HL-60 (cell line): ENCODE results near the gene COLEC12.

Experiments
- CTCF ChIP-seq: IDR thresholded peaks from one replicate; pipeline ENCODE4 v1.5.1; 2011; ENCODE audit warnings: low read length, control low read depth, inconsistent platforms; ENCODE audit not compliant: insufficient read depth
- TF ChIP-seq, protein P1 (sequence below): IDR thresholded peaks from 2 replicates; pipeline ENCODE4 v1.6.1; 2012; ENCODE audit warnings: low read depth; ENCODE audit not compliant: insufficient replicate concordance

- no peak for TF ChIP-seq CTCF
- TF ChIP-seq, protein P1, sequence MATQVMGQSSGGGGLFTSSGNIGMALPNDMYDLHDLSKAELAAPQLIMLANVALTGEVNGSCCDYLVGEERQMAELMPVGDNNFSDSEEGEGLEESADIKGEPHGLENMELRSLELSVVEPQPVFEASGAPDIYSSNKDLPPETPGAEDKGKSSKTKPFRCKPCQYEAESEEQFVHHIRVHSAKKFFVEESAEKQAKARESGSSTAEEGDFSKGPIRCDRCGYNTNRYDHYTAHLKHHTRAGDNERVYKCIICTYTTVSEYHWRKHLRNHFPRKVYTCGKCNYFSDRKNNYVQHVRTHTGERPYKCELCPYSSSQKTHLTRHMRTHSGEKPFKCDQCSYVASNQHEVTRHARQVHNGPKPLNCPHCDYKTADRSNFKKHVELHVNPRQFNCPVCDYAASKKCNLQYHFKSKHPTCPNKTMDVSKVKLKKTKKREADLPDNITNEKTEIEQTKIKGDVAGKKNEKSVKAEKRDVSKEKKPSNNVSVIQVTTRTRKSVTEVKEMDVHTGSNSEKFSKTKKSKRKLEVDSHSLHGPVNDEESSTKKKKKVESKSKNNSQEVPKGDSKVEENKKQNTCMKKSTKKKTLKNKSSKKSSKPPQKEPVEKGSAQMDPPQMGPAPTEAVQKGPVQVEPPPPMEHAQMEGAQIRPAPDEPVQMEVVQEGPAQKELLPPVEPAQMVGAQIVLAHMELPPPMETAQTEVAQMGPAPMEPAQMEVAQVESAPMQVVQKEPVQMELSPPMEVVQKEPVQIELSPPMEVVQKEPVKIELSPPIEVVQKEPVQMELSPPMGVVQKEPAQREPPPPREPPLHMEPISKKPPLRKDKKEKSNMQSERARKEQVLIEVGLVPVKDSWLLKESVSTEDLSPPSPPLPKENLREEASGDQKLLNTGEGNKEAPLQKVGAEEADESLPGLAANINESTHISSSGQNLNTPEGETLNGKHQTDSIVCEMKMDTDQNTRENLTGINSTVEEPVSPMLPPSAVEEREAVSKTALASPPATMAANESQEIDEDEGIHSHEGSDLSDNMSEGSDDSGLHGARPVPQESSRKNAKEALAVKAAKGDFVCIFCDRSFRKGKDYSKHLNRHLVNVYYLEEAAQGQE: no peak
These were observed 13.5 kb upstream of the COLEC12 start for GRCh38 chr18:513826-514530.
